ENCODE data around the gene CALHM3. TPM values are rescaled to one million over a fixed set of nuclear protein-coding genes. Genes with fewer than 3 reads are reported as not detected.

The CALHM3 gene
- total RNA-seq, 1 experiment from 2014 or later = 0.13 TPM

- POLR2A ChIA-PET = no interaction called here
Observed at GRCh38 chr10:103517234-103518085, 38.4 kb upstream of the CALHM3 start.

GRCh38 chr10:103514244-103514643 lies 35.2 kb upstream of the CALHM3 start:
- H3K27ac Mint-ChIP-seq = no peak overlapping the region
- TF ChIP-seq GRHL2 (CRISPR knock-in tag; IDR thresholded peaks at IDR 0.05; ENCODE audit: insufficient replicate concordance, severe bottlenecking) (no peak), CREB1 (CRISPR knock-in tag; IDR thresholded peaks at IDR 0.05) (no peak), CREM (CRISPR knock-in tag; IDR thresholded peaks at IDR 0.05) (no peak), ZNF317 (CRISPR knock-in tag; IDR thresholded peaks at IDR 0.05; ENCODE audit: borderline replicate concordance, low read depth) (no peak), EMX1 (CRISPR knock-in tag; IDR thresholded peaks at IDR 0.05) (no peak), TP53 (CRISPR knock-in tag; IDR thresholded peaks at IDR 0.05) (no peak)
- POLR2A ChIA-PET = no interaction called here
- no peak overlapping the region for H3K4me3 Mint-ChIP-seq
- H3K4me1 Mint-ChIP-seq = peaks cover 3% of the 10 kb centered on the region; the same call in 1 of the 2 replicates
- CTCF ChIA-PET = interaction anchor here (1.5 kb wide), 1 partner anchor 21 kb away, joined by 3 read pairs; the partner anchor contains the start of gene NEURL1
- DNase-seq (ENCODE audit: low spot score) (no peak), ATAC-seq (no peak)
- H3K27me3 Mint-ChIP-seq (ENCODE audit: low read depth) = no peaks in the 10 kb centered on the region
- no peaks in the 10 kb centered on the region for H3K36me3 Mint-ChIP-seq
- H3K9me3 Mint-ChIP-seq = no peaks in the 10 kb centered on the region

More at GRCh38 chr10:103517234-103518085, 38.4 kb upstream of the CALHM3 start:
- no peaks in the 10 kb centered on the region for H3K27me3 Mint-ChIP-seq (ENCODE audit: low read depth)
- DNase-seq (ENCODE audit: low spot score) (no peak), ATAC-seq (no peak)
- H3K36me3 Mint-ChIP-seq = peaks cover 6% of the 10 kb centered on the region
- peaks cover 14% of the 10 kb centered on the region for H3K9me3 Mint-ChIP-seq
- no peak for TF ChIP-seq PRDM15 (CRISPR knock-in tag; IDR thresholded peaks at IDR 0.05)
- TF ChIP-seq ZNF396 (CRISPR knock-in tag; IDR thresholded peaks at IDR 0.05; ENCODE audit: borderline replicate concordance) = no peak
- TF ChIP-seq CREB1 (CRISPR knock-in tag; IDR thresholded peaks at IDR 0.05) = no peak
- CTCF ChIA-PET = interaction anchor here (1.6 kb wide), 1 partner anchor 75 kb away, joined by 6 read pairs; no protein-coding TSS in a partner anchor
- H3K4me3 Mint-ChIP-seq = no peak overlapping the region
- H3K27ac Mint-ChIP-seq = no peak overlapping the region
- H3K4me1 Mint-ChIP-seq = peaks cover 25% of the 10 kb centered on the region

GRCh38 chr10:103513380-103514060 lies 34.5 kb upstream of the CALHM3 start:
- H3K4me1 Mint-ChIP-seq = peaks cover 3% of the 10 kb centered on the region; the same call in 1 of the 2 replicates
- CTCF ChIA-PET = interaction anchor here (1.5 kb wide), 1 partner anchor 20 kb away, joined by 3 read pairs; the partner anchor contains the start of gene NEURL1
- H3K4me3 Mint-ChIP-seq = no peak overlapping the region
- no peaks in the 10 kb centered on the region for H3K36me3 Mint-ChIP-seq
- H3K27ac Mint-ChIP-seq = no peak overlapping the region
- no peaks in the 10 kb centered on the region for H3K27me3 Mint-ChIP-seq (ENCODE audit: low read depth)
- POLR2A ChIA-PET = no interaction called here
- H3K9me3 Mint-ChIP-seq = no peaks in the 10 kb centered on the region
- DNase-seq (ENCODE audit: low spot score) (no peak), ATAC-seq (no peak)
- TF ChIP-seq GABPB1 (CRISPR knock-in tag; IDR thresholded peaks at IDR 0.05) = no peak
- no peak for TF ChIP-seq STAT6 (CRISPR knock-in tag; conservative IDR thresholded peaks at IDR 0.05; ENCODE audit: low read depth)
- no peak for TF ChIP-seq OVOL2 (CRISPR knock-in tag; IDR thresholded peaks at IDR 0.05; ENCODE audit: borderline replicate concordance)
- no peak for TF ChIP-seq HMGXB4 (CRISPR knock-in tag; IDR thresholded peaks at IDR 0.05)
- TF ChIP-seq ZNF138 (CRISPR knock-in tag; conservative IDR thresholded peaks at IDR 0.05) = no peak
- TF ChIP-seq MXD4 (CRISPR knock-in tag; IDR thresholded peaks at IDR 0.05; ENCODE audit: borderline replicate concordance) = no peak
- no peak for TF ChIP-seq CREM (CRISPR knock-in tag; IDR thresholded peaks at IDR 0.05)
- no peak for TF ChIP-seq NR3C1 (CRISPR knock-in tag; conservative IDR thresholded peaks at IDR 0.05; ENCODE audit: low read depth)
- no peak for TF ChIP-seq CTCF (IDR thresholded peaks at IDR 0.05)
- no peak for TF ChIP-seq HMGA2 (CRISPR knock-in tag; IDR thresholded peaks at IDR 0.05)
- TF ChIP-seq FOXP1 (CRISPR knock-in tag; IDR thresholded peaks at IDR 0.05; ENCODE audit: borderline replicate concordance) = no peak
- no peak for TF ChIP-seq NR1H2 (CRISPR knock-in tag; IDR thresholded peaks at IDR 0.05)
- no peak for TF ChIP-seq ESRRA (CRISPR knock-in tag; IDR thresholded peaks at IDR 0.05; ENCODE audit: borderline replicate concordance)

All from WTC11 (cell line).